WTC11 (cell line): ENCODE data around the gene TMEM179.

Source experiments
- CTCF ChIP-seq: fragments of 200-600 bp; IDR thresholded peaks from 2 replicates; pipeline ENCODE4 v1.8.0; 2022; ENCODE audit warnings: antibody characterized with exemption
- FOXP4 ChIP-seq: sonication (generic); formaldehyde crosslinking; IDR thresholded peaks from 2 replicates; pipeline ENCODE4 v1.8.0; 2022; ENCODE audit warnings: mild to moderate bottlenecking, missing genetic modification reagents
- JUN ChIP-seq: sonication (generic); formaldehyde crosslinking; IDR thresholded peaks from 2 replicates; pipeline ENCODE4 v1.8.0; 2023; ENCODE audit warnings: mild to moderate bottlenecking, missing genetic modification reagents
- TP53 ChIP-seq: sonication (generic); formaldehyde crosslinking; IDR thresholded peaks from 2 replicates; pipeline ENCODE4 v1.8.1; 2023; ENCODE audit warnings: mild to moderate bottlenecking, missing genetic modification reagents

- TF ChIP-seq JUN (CRISPR knock-in tag) (no peak), TP53 (CRISPR knock-in tag) (no peak), FOXP4 (CRISPR knock-in tag) (no peak), CTCF (no peak)
Measured at GRCh38 chr14:104556256-104557021, 48.1 kb downstream of the TMEM179 start.
